Measurements from ENCODE around the gene CHIA. TPM values are rescaled to one million over a fixed set of nuclear protein-coding genes. Genes with fewer than 3 reads are reported as not detected.

Gene CHIA
- total and polyA plus RNA-seq, 9 of the 15 experiments (the other 6 are each of a cell fraction or from before 2014, with no cell fraction given), result not detected

- Histone ChIP-seq H3K4me1 (replicated peaks in 1 of 2; ENCODE audit: control insufficient read depth in 2 of 2, insufficient read depth in 2 of 2, low read length in 2 of 2) (no peaks in the 10 kb centered on the region), H3K79me2 (ENCODE audit: control insufficient read depth, insufficient read depth, low read length) (no peaks in the 10 kb centered on the region), H3K36me3 (ENCODE audit: control insufficient read depth, insufficient read depth, low read length) (no peaks in the 10 kb centered on the region), H3K9ac (ENCODE audit: insufficient read depth in 1 of 2, low read depth in 2 of 2, low read length in 2 of 2) (no peak overlapping the region), H2AFZ (ENCODE audit: low read depth, low read length) (no peak overlapping the region), H3K4me3 (no peak overlapping the region), H3K27ac (ENCODE audit: extremely low read depth, low read depth, low read length) (no peak overlapping the region), H3K27me3 (ENCODE audit: control insufficient read depth in 2 of 2, insufficient read depth in 2 of 2, low read length in 2 of 2) (no peaks in the 10 kb centered on the region), H3K9me1 (ENCODE audit: control insufficient read depth, insufficient read depth, low read length) (no peaks in the 10 kb centered on the region), H3K9me3 (replicated peaks; ENCODE audit: control insufficient read depth, insufficient read depth, low read depth, low read length) (no peaks in the 10 kb centered on the region), H4K20me1 (replicated peaks; ENCODE audit: control insufficient read depth, insufficient read depth, low read length) (no peaks in the 10 kb centered on the region), H3K4me2 (ENCODE audit: insufficient read depth, low read length) (no peak overlapping the region)
- 0% methylated on average over 2 of the region's 2 CpGs for WGBS (ENCODE audit: insufficient coverage, low coverage, missing lambda C conversion rate)
- POLR2A ChIA-PET, result no interaction called here
- in situ Hi-C loops (cut with MboI), result no loop called here
- CTCF ChIA-PET (ENCODE audit: low intra/inter-chr PET ratio), result no interaction called here
- FAIRE-seq (no peak), DNase-seq (ENCODE audit: extremely low read depth in 1 of 4, low spot score in 3 of 4) (no peak), ATAC-seq (no peak)
- TF ChIP-seq MTA3 (IDR thresholded peaks at IDR 0.05; ENCODE audit: borderline replicate concordance) (no peak), DEAF1 (CRISPR knock-in tag; IDR thresholded peaks at IDR 0.05) (no peak), BMI1 (IDR thresholded peaks at IDR 0.05; ENCODE audit: low read length) (no peak)
- intact Hi-C loops (cut with micrococcal nuclease), result no loop called here
- BruUV-seq (replicated peaks), result no TSS peak
These were observed 19.0 kb downstream of the CHIA start for GRCh38 chr1:111309690-111310089.

GRCh38 chr1:111318523-111318922 lies 27.9 kb downstream of the CHIA start:
- WGBS (ENCODE audit: insufficient coverage, low coverage, missing lambda C conversion rate), result 0% methylated on average over 3 of the region's 3 CpGs
- no peak overlapping the region for H2AFZ ChIP-seq (ENCODE audit: low read depth, low read length)
- H3K9me1 ChIP-seq (ENCODE audit: control insufficient read depth, insufficient read depth, low read length), result no peaks in the 10 kb centered on the region
- peaks cover 2 to 13% of the 10 kb centered on the region in 2 experiments; a peak in 2 of 5 replicates for H3K27me3 ChIP-seq (ENCODE audit: control insufficient read depth in 2 of 2, insufficient read depth in 2 of 2, low read length in 2 of 2)
- CTCF ChIA-PET (ENCODE audit: low intra/inter-chr PET ratio), result no interaction called here
- no peak overlapping the region for H3K4me2 ChIP-seq (ENCODE audit: insufficient read depth, low read length)
- DNase-seq (ENCODE audit: extremely low read depth in 1 of 4, low spot score in 3 of 4) (no peak), ATAC-seq (no peak), FAIRE-seq (no peak)
- intact Hi-C loops (cut with micrococcal nuclease), result no loop called here
- no peaks in the 10 kb centered on the region for H3K4me1 ChIP-seq (replicated peaks in 1 of 2; ENCODE audit: control insufficient read depth in 2 of 2, insufficient read depth in 2 of 2, low read length in 2 of 2)
- H3K9me3 ChIP-seq (replicated peaks; ENCODE audit: control insufficient read depth, insufficient read depth, low read depth, low read length), result no peaks in the 10 kb centered on the region
- H3K9ac ChIP-seq (ENCODE audit: insufficient read depth in 1 of 2, low read depth in 2 of 2, low read length in 2 of 2), result no peak overlapping the region
- POLR2A ChIA-PET, result no interaction called here
- BruUV-seq (replicated peaks), result no TSS peak
- H3K27ac ChIP-seq (ENCODE audit: extremely low read depth, low read depth, low read length), result no peak overlapping the region
- in situ Hi-C loops (cut with MboI), result no loop called here
- no peaks in the 10 kb centered on the region for H3K36me3 ChIP-seq (ENCODE audit: control insufficient read depth, insufficient read depth, low read length)
- H4K20me1 ChIP-seq (replicated peaks; ENCODE audit: control insufficient read depth, insufficient read depth, low read length), result no peaks in the 10 kb centered on the region
- H3K4me3 ChIP-seq, result no peak overlapping the region
- H3K79me2 ChIP-seq (ENCODE audit: control insufficient read depth, insufficient read depth, low read length), result no peaks in the 10 kb centered on the region
- no peak for TF ChIP-seq DIDO1 (tag; IDR thresholded peaks at IDR 0.05; ENCODE audit: low read depth)
- no peak for TF ChIP-seq COPS2 (conservative IDR thresholded peaks at IDR 0.05)
- no peak for TF ChIP-seq ZNF75A (CRISPR knock-in tag; IDR thresholded peaks at IDR 0.05)
- TF ChIP-seq ZNF445 (CRISPR knock-in tag; IDR thresholded peaks at IDR 0.05; ENCODE audit: low read depth), result no peak
- TF ChIP-seq ZNF639 (CRISPR knock-in tag; conservative IDR thresholded peaks at IDR 0.05 in 1 of 2, IDR thresholded peaks at IDR 0.05 in 1 of 2), result no peak
- no peak for TF ChIP-seq TCF7L2 (IDR thresholded peaks at IDR 0.05; ENCODE audit: low read depth, low read length)
- TF ChIP-seq PTTG1 (tag; IDR thresholded peaks at IDR 0.05; ENCODE audit: low read depth), result no peak
- TF ChIP-seq ZNF263 (CRISPR knock-in tag; IDR thresholded peaks at IDR 0.05; ENCODE audit: borderline replicate concordance), result no peak
- no peak for TF ChIP-seq ZNF282 (CRISPR knock-in tag; IDR thresholded peaks at IDR 0.05)
- no peak for TF ChIP-seq TFE3 (CRISPR knock-in tag; IDR thresholded peaks at IDR 0.05)
